Occipital lobe (tissue), 2 donors: Measurements from ENCODE around the gene IL1RAPL2. TPM values are rescaled to one million over a fixed set of nuclear protein-coding genes. Genes with fewer than 3 reads are reported as not detected.

Source experiments
- DNase-seq: peaks from one replicate; lab custom pipeline; 2025; lab: John Stamatoyannopoulos, UW
- total RNA-seq: library from RNA; depleted of rRNA; stranded (reverse); fragments of >200 nt; gene quantifications from one replicate; pipeline ENCODE4 v1.2.3, GENCODE V29; 2014

The IL1RAPL2 gene
- total RNA-seq, 1 donor from 2014 or later = 12.2 TPM

DNA sequence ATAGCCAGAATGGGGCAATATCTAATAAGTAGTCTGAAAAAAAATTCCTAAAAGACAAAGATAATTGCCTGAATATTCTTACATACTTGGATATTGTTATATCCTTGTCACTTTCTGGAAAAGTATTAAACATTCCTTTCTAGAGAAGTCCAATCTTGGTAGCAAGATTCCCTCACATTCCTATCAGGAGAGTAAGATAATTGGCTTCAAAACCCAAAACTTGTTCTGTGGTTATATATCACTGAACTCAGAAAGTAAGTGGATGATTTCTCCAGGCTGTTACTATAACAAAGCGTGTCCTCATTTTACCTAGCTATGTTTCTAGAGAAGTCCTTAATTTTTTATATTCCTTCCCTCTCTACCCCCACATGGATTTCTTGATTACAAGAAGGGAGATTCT, 700.5 kb downstream of the IL1RAPL2 start:
- DNase-seq = no peak

DNA sequence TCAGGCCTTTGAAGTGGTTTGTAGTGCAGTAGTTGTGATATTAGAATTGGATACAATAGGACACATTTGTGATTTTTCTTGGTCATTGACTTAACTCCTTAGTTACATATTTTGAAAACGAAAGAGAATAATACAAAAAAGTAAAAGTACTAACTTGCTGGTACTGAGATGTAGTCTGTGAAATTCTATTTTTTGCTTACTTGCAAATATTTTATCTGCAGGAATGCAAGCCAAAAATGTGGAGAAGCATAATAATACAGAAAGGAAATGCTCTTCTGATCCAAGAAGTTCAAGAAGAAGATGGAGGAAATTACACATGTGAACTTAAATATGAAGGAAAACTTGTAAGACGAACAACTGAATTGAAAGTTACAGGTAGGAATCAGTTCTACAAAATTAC, 701.2 kb downstream of the IL1RAPL2 start:
- DNase-seq = no peak

DNA sequence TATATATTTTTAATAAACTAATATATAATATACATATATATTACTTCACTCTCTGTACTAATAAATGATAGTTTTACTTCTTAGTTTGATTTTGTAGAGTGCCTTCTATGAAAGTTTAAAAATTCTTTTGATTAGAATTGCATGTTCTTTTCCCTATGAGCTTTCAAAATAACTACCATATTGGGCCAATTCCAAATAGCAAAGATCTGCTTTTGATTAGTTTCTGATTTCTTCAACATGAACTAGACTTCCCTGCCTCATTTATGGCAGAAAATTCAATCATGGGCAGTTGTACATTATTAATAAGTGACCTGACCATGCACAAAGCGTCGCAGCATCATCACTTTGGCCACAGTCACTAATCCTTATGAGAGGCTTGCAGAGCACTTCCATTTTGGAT, 703.4 kb downstream of the IL1RAPL2 start:
- DNase-seq = no peak

DNA sequence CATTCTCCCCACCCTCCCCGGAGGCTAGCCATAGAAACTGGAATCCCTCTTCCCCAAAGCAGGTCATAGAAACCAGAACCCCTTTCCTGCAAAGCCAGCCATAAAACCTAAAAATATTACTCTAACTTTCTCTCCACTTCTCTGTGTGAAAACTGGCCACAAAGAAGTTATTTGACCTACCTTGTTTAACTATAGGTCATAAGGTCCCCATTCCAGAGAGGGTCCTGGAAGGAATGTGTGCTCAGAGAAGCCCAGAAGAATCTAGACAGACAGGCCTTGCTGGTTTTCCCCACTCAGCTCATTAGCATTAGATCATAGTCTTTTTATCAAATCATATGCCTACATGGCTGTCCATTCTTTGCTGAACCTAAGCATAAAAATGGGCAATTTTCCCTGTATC, 707.3 kb downstream of the IL1RAPL2 start:
- no peak for DNase-seq

DNA sequence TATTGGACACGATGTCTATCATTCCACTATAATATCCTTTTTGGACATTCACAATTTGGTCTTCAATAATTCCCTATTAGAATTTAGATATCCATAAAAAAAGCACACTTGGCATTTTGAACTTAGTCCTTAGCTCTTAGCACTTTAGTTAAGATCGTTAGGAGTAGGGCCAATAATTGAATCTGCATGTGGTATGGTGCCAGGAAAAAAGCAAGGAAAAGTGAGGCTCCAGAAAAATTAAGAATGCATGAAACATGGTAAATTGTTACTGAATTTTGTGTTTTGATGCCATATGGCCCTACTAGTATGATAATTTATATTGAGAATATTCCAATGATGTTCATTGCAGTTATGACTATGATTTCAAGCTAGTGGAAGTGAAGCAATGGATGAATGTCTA, 708.1 kb downstream of the IL1RAPL2 start:
- no peak for DNase-seq

DNA sequence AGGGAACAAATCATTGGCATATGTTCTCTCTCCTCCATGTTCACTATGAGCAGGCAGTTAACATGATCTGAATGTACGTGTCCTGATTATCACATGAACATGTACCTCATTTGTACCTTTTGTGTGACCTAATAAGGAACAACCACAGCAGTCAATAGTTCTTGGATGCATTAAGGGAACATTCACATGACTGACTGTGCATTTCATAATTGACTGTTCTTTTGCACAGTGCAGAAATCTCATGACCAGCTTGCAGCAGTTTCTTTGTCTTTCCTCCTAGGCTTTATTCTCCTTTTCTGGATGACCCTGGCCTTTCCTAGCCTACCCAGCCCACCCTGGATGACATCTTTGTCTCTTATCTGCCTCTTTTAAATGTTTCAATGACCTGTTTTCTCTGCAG, 711.1 kb downstream of the IL1RAPL2 start:
- no peak for DNase-seq

DNA sequence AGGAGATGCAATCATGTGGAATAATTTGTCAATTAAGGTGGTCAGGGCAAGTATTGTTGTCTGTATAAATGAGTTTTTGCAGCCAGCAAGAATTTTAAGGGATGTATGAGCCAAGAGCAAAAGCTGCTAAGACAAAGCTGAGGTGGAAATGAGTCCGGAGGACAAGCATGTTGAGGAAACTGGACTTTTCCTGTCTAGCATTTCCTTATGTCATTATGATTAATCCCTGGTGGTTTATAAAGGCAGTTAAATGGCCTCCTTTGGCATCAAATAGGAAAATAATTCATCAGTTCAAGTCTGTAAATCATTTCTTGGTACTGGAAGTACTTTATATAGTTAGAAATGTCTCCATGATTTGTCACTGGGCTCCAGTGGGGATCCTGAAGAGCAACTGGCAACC, 716.1 kb downstream of the IL1RAPL2 start:
- DNase-seq = no peak

DNA sequence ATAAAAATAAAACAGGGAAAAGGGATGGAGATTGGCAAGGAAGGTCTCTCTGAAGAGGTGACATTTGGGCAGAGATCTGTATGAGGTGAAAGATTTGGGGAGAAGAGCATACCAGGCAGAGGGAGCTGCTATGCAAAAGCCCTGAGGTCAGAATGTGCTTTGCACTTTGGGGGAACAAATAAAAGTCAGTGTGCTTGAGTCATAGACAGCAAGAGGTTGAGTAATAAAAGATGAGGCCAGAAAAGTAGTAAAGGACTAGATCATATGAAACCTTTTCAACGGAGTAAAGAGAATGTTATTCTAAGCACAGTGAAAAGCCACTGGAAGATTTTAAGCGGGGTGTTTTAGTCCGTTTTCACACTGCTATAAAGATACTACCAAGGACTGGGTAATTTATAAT, 731.0 kb downstream of the IL1RAPL2 start:
- no peak for DNase-seq

DNA sequence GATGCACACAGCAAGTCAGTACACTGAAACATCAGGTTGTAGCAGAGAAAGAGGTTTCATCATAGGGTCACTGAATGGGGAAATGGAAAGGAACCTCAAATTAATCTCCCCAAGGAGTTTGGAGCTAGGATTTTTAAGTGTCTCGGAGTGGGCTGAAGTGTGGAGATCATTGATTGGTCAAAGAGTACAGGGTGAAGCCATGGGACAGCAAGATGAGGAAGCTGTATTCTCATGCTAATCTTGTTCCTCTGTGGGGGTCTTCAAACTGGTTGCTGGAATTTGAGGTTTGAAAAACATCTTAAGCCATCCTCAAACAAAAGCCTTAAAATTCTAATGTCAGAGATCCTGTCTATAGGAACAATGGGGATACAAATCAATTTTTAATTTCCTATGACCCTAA, 733.3 kb downstream of the IL1RAPL2 start:
- no peak for DNase-seq

DNA sequence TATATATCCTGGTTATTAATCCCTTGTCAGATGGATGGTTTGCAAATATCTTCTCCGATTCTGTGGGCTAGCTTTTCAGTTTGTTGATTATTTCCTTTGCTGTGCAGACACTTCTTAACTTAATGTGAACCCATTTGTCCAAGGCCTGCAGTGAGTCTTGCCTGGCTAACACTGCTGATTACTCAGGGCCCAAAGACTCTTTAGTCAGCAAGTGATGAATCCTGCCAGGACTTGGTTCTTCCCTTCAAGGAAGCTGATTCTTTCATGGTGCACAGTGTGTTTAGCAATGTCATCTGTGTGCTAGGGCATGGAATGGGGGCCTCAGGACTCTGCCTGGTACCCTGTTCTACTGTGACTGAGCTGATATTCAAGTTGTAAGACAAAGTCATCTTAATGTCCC, 736.2 kb downstream of the IL1RAPL2 start:
- no peak for DNase-seq

DNA sequence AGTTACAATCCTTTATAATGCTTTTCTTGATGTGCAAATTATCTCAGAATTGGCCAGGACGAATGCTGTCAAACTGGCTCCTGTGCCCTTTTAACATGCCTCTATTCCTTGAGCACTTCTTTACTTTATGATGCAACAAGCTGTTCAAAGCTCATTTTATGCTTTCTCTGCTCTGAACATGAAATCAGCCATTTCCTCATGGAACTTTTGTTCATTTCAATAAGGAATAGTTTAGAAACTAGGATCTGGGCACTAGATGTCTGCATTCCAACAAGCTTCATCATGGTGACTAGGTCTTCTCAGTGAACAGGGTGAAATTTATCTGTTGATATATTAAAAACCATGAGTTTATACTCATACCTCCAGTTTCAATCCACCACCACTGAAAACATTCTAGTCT, 741.8 kb downstream of the IL1RAPL2 start:
- no peak for DNase-seq

DNA sequence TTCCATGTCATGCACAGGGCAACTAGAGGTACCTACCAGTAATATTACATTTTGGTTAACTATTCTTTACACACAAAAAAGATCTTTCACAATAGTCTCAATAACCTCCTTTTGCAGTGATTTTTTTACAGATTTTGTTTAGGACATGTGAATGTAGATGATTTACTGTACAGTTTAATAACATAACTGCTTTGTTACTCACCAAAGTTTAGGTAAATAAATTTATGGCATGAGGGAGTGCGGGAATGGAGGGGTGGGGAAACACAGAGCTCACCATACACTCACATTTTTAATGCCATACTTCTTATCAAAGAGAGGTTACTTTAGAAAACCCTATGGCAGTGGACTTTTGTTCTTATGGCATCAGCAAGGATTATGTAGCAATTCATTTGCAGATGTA, 747.6 kb downstream of the IL1RAPL2 start:
- no peak for DNase-seq

DNA sequence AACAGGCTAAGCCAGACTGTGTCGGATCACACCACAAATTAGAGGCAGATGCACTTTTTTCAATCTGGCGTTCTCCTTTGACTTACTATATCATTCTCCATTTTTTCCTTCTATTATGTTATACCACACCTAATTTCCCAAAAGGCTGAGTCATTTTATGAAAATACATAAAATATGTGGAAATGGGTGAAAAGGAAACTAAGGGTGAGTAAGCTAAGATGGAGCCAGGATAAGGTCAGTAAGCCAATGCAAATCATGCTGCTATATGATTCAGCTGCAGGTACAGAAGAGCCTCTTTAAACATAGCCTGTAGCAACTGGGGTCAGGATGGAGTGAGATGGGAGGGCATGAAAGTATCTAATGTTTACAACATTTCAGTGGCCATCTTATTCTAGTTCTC, 748.5 kb downstream of the IL1RAPL2 start:
- no peak for DNase-seq

DNA sequence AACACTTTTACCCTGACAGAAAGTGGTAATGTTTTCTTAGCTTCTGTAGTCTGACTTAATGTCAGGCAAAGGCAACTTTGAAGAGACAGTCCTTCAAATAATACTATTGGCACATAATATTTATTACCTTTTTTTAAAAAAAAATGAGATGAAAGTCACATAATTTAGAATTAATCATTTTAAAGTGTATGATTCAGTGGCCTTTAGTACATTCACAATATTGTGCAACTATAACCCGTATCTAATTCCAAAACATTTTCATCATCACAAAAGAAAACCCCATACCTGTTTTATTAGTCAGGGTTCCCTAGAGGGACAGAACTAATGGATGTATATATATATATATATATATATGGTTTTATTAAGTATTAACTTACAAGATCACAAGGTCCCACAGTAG, 749.2 kb downstream of the IL1RAPL2 start:
- DNase-seq = no peak

DNA sequence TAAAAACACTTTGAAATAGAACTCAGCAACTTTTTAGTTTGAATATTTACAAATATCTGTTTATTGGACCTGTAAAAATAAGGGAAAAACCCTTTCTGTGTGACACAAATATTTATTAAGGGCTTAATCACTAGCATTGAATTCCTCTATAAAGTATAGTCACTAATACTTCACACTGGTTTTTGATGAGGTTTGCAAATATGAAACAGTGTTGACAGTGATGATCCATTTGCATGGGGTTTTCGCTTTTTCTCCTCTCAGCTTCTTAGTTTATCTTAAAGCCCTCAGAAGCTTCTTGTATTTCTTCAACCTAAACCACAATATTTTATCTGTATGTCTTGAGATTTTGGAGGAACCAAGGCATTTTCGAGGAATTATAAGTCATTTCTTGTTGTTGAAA, 751.1 kb downstream of the IL1RAPL2 start:
- DNase-seq = no peak

DNA sequence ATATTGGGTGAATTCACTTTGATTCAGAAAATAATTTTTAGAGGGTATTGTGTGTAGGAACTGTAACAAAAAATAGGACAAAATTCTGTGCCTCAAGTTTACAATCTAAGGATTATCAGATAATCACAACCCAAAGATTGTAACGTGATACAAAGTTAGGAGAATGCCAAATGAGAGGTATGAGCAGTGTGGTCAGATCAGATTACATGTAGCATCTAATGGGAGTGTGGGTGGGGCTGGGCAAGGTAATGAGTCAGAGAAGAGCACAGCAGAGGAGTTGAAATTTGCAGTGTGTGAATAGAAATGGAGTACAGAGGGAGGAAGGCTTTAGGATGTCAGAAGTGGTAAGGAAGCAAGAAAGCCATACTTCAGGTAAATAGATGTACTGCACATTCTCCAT, 757.9 kb downstream of the IL1RAPL2 start:
- DNase-seq = no peak

DNA sequence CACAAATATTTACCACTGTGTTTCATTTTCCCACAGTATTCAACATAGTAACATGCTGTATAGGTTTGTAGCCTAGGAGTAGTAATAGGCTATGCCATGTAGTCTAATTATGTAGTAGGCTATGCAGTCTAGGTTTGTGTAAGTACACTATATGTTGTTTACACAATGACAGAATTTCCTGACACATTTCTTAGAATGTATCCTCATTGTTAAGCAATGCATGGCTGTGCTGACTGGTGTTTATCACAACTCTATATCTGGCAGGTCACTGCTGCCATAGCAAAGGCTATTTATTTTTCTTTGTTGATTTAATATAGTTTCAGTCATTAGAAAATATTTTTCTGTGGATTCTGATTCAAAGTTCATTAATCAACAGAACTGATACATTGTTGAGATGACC, 762.8 kb downstream of the IL1RAPL2 start:
- DNase-seq = no peak

DNA sequence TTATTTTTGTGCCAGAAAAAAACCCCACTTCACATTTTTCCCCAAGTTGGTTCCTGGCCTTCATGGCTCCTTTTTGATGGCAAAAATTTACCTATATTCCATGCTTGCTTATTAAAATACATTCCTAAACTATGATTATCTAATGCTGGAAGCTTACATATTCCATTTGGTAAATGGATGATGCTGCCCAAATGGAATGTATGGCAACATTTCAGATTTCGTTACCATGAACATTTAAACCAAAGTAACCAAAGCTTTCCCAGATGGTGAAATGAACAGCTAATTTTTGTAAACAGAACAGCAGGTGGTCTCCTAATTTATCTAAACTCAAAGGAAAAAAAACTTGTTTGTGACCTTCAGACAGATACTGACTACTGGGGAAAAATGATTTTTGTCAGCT, 765.2 kb downstream of the IL1RAPL2 start:
- no peak for DNase-seq

DNA sequence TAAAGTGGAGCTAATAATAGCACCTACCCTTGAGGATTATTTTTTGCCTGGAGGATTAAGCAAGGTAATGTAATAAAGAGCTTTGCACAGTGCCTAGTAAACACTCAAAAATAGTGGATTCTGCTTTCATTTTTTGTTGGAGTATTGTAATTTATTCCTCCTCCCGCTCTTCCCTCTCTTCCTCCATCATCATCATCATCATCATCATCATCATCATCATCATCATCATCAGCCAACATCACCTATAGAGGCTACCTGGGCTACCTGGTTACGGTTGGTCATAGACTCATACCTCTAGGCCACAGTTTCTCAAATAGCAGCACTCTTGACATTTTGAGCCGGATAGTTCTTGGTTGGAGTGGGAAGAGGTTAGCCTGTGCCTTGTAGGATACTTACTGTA, 781.4 kb downstream of the IL1RAPL2 start:
- DNase-seq = no peak

DNA sequence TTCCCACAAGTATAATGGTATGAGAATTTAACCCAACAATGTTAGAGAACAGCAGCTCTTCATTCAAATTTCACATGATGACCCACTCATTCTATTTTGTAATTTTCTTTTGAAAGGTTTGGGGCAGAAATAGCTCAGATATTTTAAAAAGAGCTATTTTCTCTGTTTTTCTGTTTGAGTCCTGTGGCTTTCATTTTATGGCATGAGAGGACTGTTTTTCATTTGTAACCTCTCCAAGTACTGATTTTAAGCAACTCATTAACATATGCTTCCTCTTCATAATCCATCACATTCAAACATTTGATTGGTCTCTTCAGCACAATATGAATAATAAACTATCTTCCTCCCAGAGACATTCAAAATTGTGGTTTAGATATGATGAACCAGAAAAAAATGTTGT, 783.5 kb downstream of the IL1RAPL2 start:
- DNase-seq = no peak

DNA sequence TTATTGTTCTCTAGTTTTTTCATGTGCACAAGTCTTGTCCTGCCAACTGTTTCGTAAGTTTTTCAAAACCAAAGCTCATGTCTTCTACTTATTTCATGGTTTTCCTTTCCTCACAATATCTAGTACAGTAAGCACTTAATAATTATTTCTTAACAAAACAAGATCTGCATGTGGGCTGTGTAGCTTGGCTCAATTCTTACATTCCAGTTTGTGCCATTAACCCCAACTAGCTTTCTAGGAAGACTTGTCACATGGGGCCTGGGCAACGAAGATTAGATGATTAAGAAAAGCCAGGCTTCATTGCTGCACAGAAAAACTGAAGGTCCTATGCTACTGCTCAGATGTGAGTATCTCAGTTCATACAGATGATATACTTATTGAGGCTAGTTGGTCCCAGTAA, 809.8 kb downstream of the IL1RAPL2 start:
- no peak for DNase-seq

DNA sequence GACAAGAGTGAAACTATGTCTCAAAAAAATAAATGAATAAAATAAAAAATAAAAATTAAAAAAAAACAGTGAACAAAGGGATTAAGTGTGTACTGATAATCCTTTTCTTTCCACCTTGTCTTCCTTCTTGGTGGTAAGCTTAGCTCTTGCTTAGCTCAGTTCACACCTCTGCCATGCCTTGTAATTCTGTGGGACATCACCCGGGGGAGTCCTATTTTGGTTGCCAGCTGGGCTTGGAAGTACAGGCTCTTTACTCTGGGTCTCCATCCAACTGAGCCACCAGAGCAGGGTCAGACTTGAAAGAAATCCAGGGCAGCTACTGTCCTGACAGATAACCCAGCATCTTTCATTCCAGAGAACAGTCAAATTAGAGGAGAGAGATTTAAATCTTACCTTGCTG, 858.7 kb downstream of the IL1RAPL2 start:
- DNase-seq = no peak

DNA sequence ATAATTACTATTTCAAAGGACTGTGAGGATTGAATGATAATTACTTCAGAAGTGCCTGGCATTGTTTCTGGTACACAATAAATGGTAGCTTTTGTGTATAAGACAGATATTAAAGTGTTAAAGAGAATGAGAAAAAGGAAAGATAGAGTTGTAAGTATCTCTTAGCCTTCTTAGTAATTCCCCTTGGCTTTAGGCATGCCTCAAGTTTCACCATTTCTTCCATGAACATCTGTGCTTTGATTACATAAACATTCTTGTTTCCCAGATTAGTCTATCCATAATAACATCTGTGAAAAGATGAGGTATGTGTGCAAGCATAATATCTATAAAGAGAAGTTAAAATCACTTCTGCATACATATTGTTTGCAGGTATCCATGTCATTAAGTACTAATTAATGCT, 885.4 kb downstream of the IL1RAPL2 start:
- DNase-seq = no peak

DNA sequence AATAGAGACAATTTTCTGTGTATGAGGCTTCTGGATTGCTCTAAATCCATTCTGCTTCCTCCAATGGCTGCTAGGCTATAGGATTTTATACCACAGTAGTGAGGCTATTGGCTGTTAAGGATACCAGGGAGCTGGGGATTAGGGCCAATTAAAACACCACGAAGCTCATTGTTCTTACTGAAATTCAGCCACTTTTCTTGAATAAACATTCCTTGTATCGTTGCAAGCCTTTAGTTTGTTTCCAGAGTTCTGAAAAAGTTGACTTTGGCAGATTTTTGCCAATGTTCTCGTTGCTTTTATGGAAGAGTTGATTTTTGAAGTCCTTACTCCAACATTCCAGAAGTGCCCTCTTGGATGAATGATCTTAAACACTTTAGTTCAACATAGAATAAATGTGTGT, 892.8 kb downstream of the IL1RAPL2 start:
- DNase-seq = no peak

DNA sequence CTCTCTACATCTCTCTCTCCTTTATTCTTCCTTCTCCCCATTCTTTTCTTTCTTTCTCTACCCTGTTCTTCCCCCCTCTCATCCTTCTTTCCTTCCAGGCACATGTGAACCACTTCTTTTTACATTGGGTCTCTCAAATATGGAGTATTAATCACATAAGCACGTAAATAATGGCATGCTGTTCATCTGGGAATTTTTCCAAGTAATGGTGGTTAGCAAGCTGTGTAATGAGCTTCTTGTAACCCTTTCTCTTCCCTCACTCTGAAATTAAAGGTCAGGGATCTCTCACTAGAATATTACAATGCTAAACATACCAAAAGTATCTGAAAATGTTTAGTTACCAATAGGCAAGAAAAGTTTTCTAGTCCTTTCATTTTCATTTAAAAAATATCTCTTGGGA, 894.4 kb downstream of the IL1RAPL2 start:
- DNase-seq = no peak
